HG02759 (cell line): ENCODE data around the gene SETDB1.
"Not testable (repeated sequence)": the region's sequence is repeated elsewhere in the genome, so short reads cannot be mapped to it uniquely, and the experiment has no call there.

Experiments
- ATAC-seq: cut with Tn5 transposase; IDR thresholded peaks from one replicate; pipeline ENCODE4 v1.9.1; 2021; ENCODE audit warnings: mild to moderate bottlenecking, moderate library complexity; ENCODE audit not compliant: unreplicated experiment

Gene SETDB1

DNA sequence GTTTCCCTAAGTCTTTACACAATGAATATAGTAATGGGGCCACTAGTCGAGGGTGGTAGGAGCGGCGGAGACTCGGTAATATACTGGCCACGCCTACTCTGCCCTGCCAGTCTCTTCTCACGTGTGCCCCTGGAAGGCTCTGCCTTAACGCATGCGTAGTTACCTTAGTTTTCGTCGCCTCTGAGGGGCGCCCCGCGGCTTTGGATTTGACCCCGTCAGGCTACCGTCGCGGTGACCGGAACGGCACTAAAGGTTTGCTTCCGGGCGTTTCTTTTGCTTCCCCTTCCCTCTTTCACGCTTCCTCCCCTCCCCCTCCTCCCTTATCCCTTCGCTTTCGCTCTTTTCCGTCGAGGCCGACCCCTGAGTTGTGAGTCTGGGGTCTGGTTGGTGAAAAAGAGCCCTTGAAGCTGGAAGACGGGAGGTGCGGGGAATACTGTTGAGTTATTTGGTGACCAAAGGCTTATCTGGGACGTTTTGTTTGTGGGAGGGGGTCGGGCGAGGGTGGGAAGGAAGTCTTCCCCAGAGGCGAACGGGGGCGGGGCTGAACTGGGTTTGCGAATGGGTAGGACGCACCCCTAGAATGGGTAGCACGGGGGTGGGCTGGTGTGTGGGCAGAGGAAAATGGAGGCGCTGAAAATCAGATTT lies at the start of gene SETDB1:
Gene SETDB1 (plus strand): TSS at position 267 of the 645 bp plus-strand sequence. CDS start 1,352 bp downstream, outside the sequence.
- ATAC-seq, result peak; percentile 90

DNA sequence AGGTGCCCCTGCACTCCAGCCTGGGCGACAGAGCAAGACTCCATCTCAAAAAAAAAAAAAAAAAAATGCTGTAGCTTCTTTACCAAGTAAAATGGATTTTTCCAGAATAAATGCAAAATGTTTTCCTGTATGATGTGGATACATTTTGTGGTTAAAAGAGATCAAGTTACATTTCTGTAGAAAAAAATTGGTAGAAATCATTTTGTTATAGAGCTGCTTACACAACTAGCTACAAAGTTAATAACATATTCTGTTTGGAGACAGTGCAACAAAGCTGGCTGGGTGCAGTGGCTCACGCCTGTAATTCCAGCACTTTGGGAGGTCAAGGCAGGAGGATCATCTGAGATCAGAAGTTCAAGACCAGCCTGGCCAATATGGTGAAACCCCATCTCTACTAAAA lies 47.2 kb upstream of the SETDB1 start:
- not testable (repeated sequence) for ATAC-seq

DNA sequence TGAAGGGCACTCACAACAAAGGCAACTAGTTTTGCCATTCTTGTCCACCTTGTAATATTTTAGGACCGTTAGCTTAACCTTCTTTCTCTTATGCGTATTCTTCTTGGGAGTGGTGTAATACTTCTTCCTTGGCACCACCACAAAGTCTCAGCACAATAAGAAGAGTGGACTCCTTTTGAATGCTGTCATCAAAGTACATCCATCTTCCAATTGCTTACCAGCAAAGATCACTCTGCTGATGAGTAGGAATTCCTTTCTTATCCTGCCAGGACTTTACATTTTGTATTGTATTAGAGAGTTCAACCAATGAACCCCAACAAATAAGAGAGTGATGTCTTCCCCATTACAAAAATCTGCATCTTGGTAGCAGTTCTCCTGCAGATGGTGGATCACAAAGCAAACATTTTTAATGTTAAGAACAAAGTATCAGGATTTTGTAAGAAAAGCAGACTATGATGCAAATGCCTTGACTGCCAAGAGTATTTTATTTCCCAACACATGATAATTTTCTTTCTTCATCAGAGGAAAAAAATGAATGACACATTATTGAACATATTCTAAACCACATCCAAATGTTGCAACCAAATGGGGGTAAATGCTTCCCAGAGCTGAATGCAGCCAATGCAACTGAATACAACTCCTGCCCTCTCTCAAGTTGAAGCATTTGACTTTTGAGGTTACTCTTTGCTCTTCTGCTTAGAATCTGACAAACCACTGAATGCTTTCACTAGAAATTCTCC lies 44.7 kb upstream of the SETDB1 start:
- no peak for ATAC-seq

DNA sequence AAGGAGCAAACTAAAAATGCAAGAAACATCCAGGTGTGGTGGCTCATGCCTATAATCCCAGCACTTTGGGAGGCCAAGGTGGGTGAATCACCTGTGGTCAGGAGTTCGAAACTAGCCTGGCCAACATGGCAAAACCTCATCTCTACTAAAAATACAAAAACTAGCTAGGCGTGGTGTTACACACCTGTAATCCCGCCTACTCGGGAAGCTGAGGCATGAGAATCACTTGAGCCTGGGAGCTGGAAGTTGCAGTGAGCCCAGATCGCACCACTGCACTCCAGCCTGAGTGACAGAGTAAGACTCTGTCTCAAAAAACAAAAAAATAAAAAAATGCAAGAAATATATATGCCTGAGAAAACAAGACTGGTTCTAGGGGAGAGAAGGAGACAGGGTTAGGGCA lies 43.0 kb upstream of the SETDB1 start:
- not testable (repeated sequence) for ATAC-seq

DNA sequence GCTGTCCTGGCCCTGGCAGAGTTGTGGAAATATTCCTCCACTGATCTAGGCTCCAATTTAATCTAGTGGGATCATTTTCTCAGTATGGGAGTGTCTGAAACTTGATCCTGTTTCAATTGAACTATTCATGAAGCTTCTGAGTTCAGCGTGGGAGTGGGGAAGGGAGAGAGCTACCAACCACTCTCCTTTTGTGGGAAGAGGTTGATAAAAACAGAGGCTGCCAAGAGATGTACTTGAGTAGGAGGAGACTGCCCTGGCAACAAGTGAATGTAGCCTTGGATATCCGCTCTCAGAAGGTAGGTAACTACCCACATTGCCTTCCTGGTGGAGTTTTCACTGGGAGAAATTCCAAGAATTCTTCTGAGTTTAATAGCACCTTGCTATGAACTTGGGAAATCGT lies 39.1 kb upstream of the SETDB1 start, which contains the start of gene CTXND2:
Gene CTXND2 (plus strand): TSS at position 119 of the 400 bp plus-strand sequence. CDS start 25,179 bp downstream, outside the sequence.
- ATAC-seq, result no peak

DNA sequence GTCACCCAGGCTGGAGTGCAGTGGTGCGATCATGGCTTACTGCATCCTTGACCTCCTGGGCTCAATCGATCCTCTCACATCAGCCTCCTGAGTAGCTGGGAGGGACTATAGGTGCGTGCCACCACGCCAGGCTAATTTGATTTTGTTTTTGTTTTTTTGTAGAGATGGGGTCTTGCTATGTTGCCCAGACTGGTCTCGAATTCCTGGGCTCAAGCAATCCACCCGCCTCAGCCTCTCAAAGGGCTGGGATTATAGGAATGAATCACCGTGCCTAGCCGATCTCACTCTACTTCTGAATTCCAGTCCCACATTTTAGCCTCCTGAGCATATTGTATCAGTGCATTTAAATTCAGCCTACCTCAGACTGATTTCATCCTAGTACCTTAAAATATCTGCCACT lies 37.4 kb upstream of the SETDB1 start:
- ATAC-seq, result no peak

DNA sequence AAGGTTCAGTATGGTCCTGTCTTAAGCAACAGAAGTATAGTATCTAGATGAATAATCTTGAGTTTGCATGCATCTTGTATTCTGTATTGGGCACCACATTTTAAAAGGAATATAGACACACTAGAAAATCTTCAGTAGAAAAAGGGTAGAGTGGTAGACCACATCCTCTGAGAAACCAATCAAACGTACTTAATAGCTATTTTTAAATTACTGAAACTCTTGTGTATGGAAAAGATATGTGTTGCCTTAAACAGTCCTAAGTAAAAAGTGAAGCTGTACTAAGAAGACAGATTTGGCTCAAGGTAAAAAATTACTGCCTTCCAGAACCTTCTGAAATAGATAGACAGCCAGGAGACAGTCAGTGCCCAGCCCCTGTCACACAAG lies 36.1 kb upstream of the SETDB1 start:
- no peak for ATAC-seq

DNA sequence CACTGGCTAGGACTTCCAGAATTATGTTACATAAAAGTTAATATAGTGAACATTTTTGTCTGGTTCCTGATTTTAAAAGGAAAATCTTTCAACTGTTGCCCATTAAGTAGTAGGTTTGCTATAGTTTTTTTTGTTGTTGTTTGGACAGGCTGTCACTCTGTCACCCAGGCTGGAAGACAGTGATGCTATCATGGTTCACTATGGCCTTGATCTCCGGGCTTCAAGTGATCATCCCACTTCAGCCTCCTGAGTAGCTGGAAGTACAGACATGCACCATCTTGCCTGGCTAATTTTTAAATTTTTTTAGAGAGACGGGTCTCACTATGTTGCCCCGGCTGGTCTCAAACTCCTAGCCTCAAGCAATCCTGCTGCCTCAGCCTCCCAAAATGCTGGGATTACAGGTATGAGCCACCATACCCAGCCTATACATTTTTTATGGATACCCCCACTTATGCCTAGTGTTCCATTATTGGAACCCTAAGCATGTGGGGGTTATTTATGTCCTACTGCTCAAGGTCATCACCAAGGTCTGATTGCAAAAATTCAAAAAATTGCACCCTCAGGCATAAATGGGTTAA lies 32.7 kb upstream of the SETDB1 start:
- no peak for ATAC-seq

DNA sequence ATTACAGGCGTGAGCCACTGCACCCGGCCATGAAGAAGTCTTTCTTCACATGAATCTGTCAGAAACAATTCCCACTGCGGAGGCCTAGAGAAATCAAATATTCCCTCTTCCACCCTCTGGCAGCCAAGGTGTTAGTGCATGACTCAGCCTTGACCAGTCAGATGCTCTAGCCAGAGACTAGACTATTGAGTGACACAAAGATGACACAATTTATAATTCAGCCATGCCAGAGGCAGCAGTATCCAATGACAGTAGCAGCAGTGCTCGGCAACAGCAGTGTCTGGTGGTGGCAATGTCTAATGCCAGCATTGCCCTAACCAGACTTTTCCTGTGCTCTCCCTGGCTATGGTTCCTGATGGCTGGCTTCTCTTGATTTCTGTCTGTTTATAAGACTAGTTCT lies 30.5 kb upstream of the SETDB1 start:
- ATAC-seq, result no peak

DNA sequence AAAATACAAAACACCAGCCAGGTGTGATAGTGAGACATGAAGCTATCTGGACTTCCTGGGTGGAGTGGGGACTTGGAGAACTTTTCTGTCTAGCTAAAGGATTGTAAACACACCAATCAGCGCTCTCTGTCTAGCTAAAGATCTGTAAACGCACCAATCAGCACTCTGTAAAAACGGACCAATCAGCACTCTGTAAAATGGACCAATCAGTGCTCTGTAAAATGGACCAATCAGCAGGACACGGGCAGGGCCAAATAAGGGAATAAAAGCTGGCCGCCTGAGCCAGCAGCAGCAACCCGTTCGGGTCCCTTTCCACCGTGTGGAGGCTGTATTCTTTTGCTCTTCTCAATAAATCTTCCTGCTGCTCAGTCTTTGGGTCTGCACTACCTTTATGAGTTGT lies 26.4 kb upstream of the SETDB1 start:
- not testable (repeated sequence) for ATAC-seq

DNA sequence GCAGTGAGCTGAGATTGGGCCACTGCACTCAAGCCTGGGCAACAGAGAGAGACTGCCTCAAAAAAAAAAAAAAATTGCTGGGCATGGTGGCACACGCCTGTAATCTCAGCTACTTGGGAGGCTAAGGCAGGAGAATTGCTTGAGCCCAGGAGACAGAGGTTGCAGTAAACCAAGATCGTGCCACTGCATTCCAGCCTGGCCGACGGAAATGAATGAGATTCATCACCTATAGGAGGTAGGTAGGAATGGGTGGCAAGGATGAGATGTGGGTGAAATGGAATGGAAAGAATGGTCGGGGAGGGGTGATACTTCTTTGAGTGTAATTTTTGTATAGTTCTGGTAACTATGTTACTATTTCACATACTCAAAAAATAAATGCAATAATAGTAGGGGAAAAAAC lies 23.8 kb upstream of the SETDB1 start:
- no peak for ATAC-seq

DNA sequence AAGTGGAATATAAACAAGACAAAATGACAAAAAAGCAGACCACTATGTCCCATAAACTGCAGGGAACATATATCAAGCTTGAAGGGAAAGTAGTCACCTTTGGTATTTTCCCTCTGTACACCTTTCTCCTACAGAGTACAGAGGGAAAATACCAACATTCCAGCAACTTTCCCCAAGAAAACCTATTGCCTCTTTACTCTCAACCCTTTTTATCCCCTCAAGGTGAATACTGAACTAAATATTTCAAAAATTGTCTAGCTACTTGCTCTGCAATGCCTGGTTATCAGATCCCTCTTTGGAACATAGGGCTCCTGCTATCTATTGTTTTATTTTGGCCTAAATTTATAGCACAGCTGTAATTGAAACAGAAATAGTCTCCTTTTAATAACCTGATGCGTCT lies 23.4 kb upstream of the SETDB1 start:
- no peak for ATAC-seq

DNA sequence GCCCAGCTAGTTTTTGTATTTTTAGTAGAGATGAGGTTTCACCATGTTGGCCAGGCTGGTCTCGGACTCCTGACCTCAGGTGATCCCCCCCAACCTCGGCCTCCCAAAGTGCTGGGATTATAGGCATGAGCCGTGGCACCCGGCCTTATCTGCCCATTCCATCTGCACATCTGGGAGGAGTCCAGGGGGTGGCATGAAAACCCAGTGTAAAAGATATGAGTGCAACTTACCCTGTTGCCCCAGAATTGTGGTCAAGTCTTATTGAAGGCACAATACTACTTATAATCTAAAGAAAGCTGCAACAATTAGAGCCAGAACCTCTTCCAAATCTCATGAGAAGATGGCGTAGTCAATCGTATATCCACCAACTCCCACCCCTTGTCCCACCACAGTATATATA lies 20.9 kb upstream of the SETDB1 start:
- ATAC-seq, result no peak

DNA sequence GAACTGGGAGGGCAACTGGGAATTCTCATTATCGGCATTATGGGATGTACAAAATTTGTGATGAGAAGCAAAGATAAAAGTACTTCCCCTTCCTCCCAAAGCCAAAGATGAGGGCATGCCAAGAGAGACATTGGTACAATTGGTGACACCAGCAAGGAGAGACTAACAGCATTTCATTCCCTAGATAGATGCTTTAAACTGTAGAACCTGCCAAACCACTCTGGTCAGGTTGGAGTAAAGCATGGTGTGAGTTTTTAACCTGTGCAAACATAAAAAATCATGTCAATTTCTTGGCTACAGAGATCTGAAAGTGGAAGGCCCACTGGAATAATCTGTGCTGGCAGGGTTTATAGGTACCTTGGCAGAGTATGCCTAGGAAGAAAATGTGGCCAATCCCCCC lies 19.8 kb upstream of the SETDB1 start:
- no peak for ATAC-seq

DNA sequence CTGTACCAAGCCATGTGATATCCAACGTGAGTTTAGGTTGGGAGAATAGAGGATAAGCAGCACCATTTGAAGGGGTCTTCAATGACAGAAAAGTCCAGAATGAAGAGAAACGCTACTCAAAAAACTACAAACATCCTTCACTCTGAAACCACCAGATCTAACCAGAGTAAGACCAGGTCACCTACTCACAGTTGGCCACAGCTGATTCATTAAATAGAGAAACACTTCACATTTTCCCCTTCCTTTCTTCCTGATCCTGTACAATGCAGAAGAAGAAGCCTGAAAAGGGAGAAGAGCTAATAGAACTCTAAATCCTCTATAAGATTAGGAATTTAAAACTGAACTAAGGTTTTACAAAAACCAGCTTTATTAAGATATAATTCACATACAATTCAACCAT lies 19.4 kb upstream of the SETDB1 start:
- no peak for ATAC-seq

DNA sequence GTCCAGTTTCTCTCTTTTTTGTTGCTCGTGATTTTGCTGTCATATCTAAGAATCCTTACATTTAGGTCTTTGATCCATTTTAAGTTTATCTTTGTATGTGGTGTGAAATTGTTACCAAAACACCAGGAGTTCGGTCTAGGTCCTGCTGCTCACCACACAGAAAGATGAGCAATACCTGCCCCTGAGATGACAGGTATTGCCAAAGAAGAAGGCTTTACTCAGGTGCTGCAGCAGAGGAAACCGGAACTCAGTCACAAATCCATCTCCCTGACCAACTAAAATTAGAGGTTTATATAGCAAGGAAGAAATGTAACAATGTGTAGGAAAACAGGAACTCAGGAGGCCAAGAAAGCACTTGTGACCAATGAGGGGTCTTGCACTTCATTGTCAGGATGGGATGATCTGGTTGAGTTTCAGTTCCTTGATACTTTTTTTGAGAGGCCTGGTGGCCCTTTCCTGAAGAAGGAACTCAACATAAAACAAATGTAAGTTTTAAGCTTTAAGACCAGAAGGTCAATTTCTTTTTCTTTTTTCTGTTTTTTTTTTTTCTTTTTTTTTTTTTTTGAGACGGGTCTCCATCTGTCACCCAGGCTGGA lies 16.5 kb upstream of the SETDB1 start:
- ATAC-seq, result no peak

DNA sequence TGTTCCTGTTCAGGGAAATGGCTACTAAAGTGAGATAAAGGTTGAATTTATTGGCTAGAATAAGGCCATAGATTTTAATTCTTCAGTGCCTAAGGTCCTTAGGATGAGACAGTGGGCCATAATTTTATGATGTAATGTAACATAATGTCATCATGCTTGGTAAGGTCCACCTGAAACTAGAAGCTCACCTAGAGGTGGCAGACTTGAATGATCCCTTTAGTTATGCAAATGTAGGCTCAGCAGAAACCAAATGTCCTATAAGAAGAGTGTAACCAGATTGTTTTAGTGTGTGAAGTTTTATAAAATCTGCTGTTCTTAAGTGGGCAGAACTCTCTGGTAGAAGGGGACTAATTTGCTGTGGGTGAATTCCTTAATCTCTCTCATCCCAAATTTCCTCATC lies 13.5 kb upstream of the SETDB1 start:
- ATAC-seq, result no peak

DNA sequence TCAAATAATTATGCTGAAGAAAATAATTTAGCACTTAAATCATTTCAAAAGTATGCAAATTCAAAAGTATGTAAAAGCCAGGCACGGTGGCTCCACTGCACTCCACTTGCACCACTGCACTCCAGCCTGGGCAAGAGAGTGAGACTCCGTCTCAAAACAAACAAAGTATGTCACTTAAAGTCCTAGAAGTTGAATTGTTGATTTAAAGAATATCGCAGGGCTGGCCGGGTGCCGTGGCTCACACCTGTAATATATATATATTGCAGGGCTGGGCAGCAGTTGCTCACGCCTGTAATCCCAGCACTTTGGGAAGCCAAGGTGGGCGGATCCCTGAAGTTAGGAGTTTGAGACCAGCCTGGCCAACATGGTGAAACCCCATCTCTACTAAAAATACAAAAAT lies 8.8 kb upstream of the SETDB1 start:
- no peak for ATAC-seq

DNA sequence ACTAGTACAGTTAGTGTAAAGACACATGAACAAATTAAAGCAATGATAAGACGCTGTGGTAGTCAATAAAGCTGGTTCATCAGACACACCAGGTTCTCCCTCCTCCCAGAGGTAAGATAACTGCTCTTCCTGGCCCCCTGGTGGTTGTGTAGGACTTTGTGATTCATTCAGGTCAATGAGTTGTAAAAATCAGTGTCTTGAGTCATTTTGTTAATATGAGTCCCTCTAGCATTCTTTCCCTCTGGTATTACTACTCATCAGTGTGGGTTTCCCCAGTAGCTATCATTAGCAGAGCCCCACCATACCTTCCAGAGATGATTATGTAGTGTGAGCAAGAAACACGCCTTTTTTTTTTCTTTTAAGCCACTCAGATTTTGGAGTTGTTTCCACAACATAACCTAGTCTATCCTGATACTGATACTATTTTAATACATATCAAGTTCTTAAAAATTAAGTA lies 3.6 kb upstream of the SETDB1 start:
- peak; percentile 45 for ATAC-seq

DNA sequence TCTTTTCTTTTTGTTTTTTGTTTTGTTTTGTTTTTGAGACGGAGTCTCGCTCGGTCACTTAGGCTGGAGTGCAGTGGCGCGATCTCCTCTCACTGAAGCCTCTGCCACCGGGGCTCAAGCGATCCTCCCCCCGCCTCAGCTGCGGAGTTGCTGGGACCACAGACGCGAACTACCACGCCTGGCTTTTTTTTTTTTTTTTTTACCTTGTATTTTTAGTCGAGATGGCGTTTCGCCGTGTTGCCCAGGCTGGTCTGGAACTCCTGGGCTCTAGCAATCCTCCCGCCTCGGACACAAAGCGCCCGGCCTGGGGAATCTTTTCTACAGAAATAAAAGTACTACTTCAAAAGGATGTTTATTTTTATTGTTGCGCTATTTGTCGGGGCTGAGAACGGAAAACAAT lies 1.1 kb upstream of the SETDB1 start:
- no peak for ATAC-seq

DNA sequence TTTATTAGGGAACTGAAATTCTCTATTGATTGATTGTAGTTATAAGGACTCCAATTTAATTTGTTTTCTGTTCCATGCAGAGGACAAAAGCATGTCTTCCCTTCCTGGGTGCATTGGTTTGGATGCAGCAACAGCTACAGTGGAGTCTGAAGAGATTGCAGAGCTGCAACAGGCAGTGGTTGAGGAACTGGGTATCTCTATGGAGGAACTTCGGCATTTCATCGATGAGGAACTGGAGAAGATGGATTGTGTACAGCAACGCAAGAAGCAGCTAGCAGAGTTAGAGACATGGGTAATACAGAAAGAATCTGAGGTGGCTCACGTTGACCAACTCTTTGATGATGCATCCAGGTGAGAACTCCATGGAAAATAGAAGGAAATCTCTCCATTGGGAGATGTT lies 1.5 kb downstream of the SETDB1 start:
- ATAC-seq, result no peak

DNA sequence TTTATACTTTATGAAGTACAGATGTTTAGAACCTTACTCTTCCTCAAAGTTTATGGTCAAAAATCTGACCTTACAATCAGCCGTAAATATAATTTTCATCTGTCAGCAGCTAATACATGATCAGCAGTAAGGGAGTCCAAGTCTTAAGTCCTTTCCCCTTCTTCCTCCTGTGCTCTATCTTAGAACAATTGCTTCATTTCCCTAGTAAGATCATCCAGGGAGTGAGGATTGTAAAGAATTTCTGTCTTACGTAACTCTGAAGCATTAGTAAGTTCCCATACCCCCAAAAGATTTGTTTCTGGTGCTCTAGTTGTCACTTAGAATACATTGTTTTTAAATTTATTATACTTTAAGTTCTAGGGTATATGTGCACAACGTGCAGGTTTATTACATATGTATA lies 2.1 kb downstream of the SETDB1 start:
- no peak for ATAC-seq
